Stomach (tissue), 9 donors: ENCODE data around the gene NTRK2. TPM values are rescaled to one million over a fixed set of nuclear protein-coding genes. Genes with fewer than 3 reads are reported as not detected.

Experiments used
- DNase-seq, 2 donors: peaks; one replicate each; pipeline versions ENCODE4 v3.0.0 to v3.0.0-alpha.2; 2013 to 2019
- H3K27ac ChIP-seq, 5 donors: fragments of 200-600 bp in 4 of 5; sonication (generic) in 4 of 5; one replicate each; pipeline ENCODE4 v1.5.1; 2013 to 2019; ENCODE audit warnings: mild to moderate bottlenecking in 1 of 5, moderate library complexity in 1 of 5
- H3K27me3 ChIP-seq, 3 donors: fragments of 200-600 bp; sonication (generic); one replicate each; pipeline ENCODE4 v1.5.1; 2017 to 2019; ENCODE audit warnings: mixed run types in 1 of 3
- H3K36me3 ChIP-seq, 4 donors: fragments of 200-600 bp; sonication (generic); 1 replicate in 3 of 4; 2 replicates in 1 of 4; pipeline ENCODE4 v1.5.1; 2016 to 2019
- H3K4me1 ChIP-seq, 4 donors: fragments of 200-600 bp; sonication (generic); one replicate each; pipeline ENCODE4 v1.5.1; 2016 to 2019
- H3K4me3 ChIP-seq, 4 donors: fragments of 200-600 bp; sonication (generic) in 3 of 4; one replicate each; pipeline ENCODE4 v1.5.1; 2016 to 2019; ENCODE audit warnings: mild to moderate bottlenecking in 1 of 4
- H3K9me3 ChIP-seq, 4 donors: fragments of 200-600 bp; sonication (generic); one replicate each; pipeline ENCODE4 v1.5.1; 2016 to 2019
- EP300 ChIP-seq: sonication (generic); formaldehyde crosslinking; IDR thresholded peaks from one replicate; pipeline ENCODE4 v1.6.1; 2017; ENCODE audit warnings: antibody characterized with exemption
- POLR2A ChIP-seq, 4 donors: fragments of 450-650 bp; IDR thresholded peaks; one replicate each; pipeline ENCODE4 v1.6.1; 2016; ENCODE audit warnings: antibody characterized with exemption in 4 of 4, control low read depth in 2 of 4, mild to moderate bottlenecking in 1 of 4, moderate library complexity in 1 of 4
- POLR2AphosphoS5 ChIP-seq, 3 donors: sonication (generic); formaldehyde crosslinking; IDR thresholded peaks; one replicate each; pipeline ENCODE4 v1.6.1; 2016; ENCODE audit warnings: antibody characterized with exemption in 3 of 3
- WGBS, 5 donors: extraction: QIAGEN DNeasy Blood & Tissue Kit in 3 of 5; methylation state at CpG; one replicate each; pipeline versions ENCODE4 v1.1.5 to v1.1.7; 2013 to 2018; 5-methylcytosine and 5-hydroxymethylcytosine counted together
- intact Hi-C: fragments of 100-400 bp; cut with DNase I; formaldehyde crosslinking; loops from one replicate; pipeline ENCODE4 v1.15.1; 2023; ENCODE audit warnings: low total_unique reads
- polyA plus RNA-seq, 3 donors: library from polyadenylated mRNA; stranded (reverse); fragments of 200-250 nt; gene quantifications; one replicate each; pipeline ENCODE4 v1.2.3, GENCODE V29; 2013
- total RNA-seq, 5 donors: library from RNA; depleted of rRNA; stranded (reverse); fragments of >200 nt; gene quantifications; one replicate each; pipeline versions ENCODE4 v1.1.0 to v1.2.3, GENCODE V29; 2014 to 2016
- TF ChIP-seq, protein P1 (sequence below), 7 experiments: fragments of 450-650 bp in 4 of 7; fragments of 200-600 bp in 3 of 7; sonication (generic) in 3 of 7; IDR thresholded peaks; one replicate each; pipeline ENCODE4 v1.5.1; 2016 to 2019; ENCODE audit warnings: antibody characterized with exemption in 7 of 7, control low read depth in 2 of 7, mild to moderate bottlenecking in 1 of 7
- donor health status: healthy with polysubstance abuse.
- donor health status: Bipolar disorder and iron deficiency.
- donor health status: healthy.

Gene NTRK2
- total and polyA plus RNA-seq, 8 donors, result 0.06 to 8.8 (median 2.6) TPM

DNA sequence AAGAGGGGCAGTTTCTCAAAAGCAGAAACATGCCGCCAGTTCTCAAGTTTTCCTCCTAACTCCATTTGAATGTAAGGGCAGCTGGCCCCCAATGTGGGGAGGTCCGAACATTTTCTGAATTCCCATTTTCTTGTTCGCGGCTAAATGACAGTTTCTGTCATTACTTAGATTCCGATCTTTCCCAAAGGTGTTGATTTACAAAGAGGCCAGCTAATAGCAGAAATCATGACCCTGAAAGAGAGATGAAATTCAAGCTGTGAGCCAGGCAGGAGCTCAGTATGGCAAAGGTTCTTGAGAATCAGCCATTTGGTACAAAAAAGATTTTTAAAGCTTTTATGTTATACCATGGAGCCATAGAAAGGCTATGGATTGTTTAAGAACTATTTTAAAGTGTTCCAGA lies 142.8 kb downstream of the NTRK2 start:
- H3K4me1 ChIP-seq, result no peaks in the 10 kb centered on the region
- intact Hi-C loops, result no loop called here
- H3K4me3 ChIP-seq, result no peak overlapping the region
- DNase-seq, result no peak
- H3K27ac ChIP-seq, result no peak overlapping the region
- no peaks in the 10 kb centered on the region for H3K27me3 ChIP-seq
- no peaks in the 10 kb centered on the region for H3K9me3 ChIP-seq
- TF ChIP-seq EP300 (no peak), POLR2A (IDR thresholded peaks at IDR 0.05) (no peak), POLR2AphosphoS5 (IDR thresholded peaks at IDR 0.05) (no peak)
- TF ChIP-seq, protein P1, sequence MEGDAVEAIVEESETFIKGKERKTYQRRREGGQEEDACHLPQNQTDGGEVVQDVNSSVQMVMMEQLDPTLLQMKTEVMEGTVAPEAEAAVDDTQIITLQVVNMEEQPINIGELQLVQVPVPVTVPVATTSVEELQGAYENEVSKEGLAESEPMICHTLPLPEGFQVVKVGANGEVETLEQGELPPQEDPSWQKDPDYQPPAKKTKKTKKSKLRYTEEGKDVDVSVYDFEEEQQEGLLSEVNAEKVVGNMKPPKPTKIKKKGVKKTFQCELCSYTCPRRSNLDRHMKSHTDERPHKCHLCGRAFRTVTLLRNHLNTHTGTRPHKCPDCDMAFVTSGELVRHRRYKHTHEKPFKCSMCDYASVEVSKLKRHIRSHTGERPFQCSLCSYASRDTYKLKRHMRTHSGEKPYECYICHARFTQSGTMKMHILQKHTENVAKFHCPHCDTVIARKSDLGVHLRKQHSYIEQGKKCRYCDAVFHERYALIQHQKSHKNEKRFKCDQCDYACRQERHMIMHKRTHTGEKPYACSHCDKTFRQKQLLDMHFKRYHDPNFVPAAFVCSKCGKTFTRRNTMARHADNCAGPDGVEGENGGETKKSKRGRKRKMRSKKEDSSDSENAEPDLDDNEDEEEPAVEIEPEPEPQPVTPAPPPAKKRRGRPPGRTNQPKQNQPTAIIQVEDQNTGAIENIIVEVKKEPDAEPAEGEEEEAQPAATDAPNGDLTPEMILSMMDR (IDR thresholded peaks at IDR 0.05), result no peak
- no peaks in the 10 kb centered on the region for H3K36me3 ChIP-seq
- WGBS, 5 donors, result 89 to 95% (median 92%) methylated on average over 5 of the region's 5 CpGs

DNA sequence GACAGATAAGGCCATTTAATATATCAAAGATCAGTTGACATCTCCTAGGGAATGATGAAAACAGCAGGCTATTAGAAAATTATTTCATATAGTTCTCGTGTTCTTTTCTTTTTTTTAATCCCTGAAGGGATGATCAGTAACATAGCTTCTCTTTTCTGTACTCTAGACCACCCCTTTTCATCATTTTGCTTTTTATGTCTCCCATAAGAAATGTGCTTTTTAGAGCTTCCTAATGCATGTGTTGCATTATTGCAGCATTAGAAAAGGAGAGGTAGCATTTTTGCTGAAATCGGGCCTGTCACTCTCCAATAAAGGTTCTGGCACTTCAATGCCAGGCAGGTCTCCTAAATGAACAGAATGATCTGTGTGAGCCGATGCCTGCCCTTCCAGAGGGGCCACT lies 143.3 kb downstream of the NTRK2 start:
- no peak overlapping the region for H3K4me3 ChIP-seq
- WGBS, 5 donors, result 85 to 88% (median 86%) methylated on average over 3 of the region's 3 CpGs
- H3K36me3 ChIP-seq, result no peaks in the 10 kb centered on the region
- no peaks in the 10 kb centered on the region for H3K4me1 ChIP-seq
- DNase-seq, result no peak
- no peaks in the 10 kb centered on the region for H3K27me3 ChIP-seq
- TF ChIP-seq EP300, result no peak
- TF ChIP-seq, protein P1 (IDR thresholded peaks at IDR 0.05), result no peak
- TF ChIP-seq POLR2AphosphoS5 (IDR thresholded peaks at IDR 0.05), result no peak
- TF ChIP-seq POLR2A (IDR thresholded peaks at IDR 0.05), result no peak
- no peaks in the 10 kb centered on the region for H3K9me3 ChIP-seq
- intact Hi-C loops, result no loop called here
- H3K27ac ChIP-seq, result no peak overlapping the region

DNA sequence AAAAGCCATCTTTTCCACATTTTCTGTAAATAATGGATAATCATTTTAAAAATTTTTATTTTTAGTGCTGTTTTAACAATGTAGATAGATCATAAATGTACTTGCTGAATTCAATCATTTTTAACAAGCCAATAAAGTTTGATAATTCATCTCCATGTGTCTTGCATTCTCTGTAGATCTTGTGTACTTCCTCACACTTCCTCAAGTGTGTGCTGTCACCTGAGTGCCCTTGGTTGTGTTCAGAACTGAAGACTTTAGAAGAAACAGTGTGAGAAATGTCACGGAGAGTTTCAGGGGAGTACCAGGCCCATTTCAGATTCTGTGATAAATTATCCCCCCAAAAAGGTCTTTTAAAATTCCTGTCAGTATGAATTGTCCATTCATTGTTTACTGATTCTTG lies 146.0 kb downstream of the NTRK2 start:
- WGBS, 5 donors, result 78 to 95% (median 90%) methylated on average over 1 of the region's 1 CpG
- TF ChIP-seq, protein P1 (IDR thresholded peaks at IDR 0.05), result no peak
- TF ChIP-seq EP300 (no peak), POLR2A (IDR thresholded peaks at IDR 0.05) (no peak), POLR2AphosphoS5 (IDR thresholded peaks at IDR 0.05) (no peak)
- Histone ChIP-seq H3K36me3 (no peaks in the 10 kb centered on the region), H3K4me1 (no peaks in the 10 kb centered on the region), H3K9me3 (no peaks in the 10 kb centered on the region), H3K27ac (no peak overlapping the region), H3K4me3 (no peak overlapping the region), H3K27me3 (no peaks in the 10 kb centered on the region)
- intact Hi-C loops, result no loop called here
- DNase-seq, result no peak

DNA sequence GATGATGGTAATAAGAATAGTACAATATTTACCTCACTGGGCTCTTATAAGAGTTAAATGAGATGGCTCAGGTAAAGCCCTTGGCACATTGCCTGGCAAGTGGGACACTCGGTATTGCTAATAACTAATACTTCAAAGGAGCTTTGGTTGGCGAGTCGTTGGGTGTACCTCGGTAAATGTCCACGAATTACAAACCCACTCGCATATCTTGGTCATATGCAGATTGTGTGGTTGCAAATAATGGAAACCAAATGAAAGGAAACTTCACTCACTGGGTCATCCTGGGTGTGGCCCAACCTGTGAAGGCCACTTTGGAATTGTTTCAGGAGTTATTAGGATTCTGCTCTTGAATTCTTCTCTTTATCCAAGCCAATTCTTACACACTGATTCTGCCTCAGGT lies 147.5 kb downstream of the NTRK2 start:
- TF ChIP-seq POLR2A (IDR thresholded peaks at IDR 0.05), result no peak
- TF ChIP-seq, protein P1 (IDR thresholded peaks at IDR 0.05), result no peak
- no peak for TF ChIP-seq POLR2AphosphoS5 (IDR thresholded peaks at IDR 0.05)
- no peak for TF ChIP-seq EP300
- no peaks in the 10 kb centered on the region for H3K9me3 ChIP-seq

More for the DNA sequence above, 147.5 kb downstream of the NTRK2 start:
- no peaks in the 10 kb centered on the region for H3K36me3 ChIP-seq
- no peaks in the 10 kb centered on the region for H3K27me3 ChIP-seq
- H3K4me1 ChIP-seq, result peaks cover 0 to 3% (median 0%) of the 10 kb centered on the region in 4 donors
- intact Hi-C loops, result no loop called here
- DNase-seq, result no peak
- 89 to 94% (median 91%) methylated on average over 6 of the region's 6 CpGs for WGBS, 5 donors
- H3K4me3 ChIP-seq, result no peak overlapping the region
- no peak overlapping the region for H3K27ac ChIP-seq
